ENCODE data around the gene CELF4.

Gene CELF4

GRCh38 chr18:37405772-37406171 is 159.8 kb downstream of the CELF4 start:
- DNase-seq, result no peak

GRCh38 chr18:37405229-37405628 is 160.4 kb downstream of the CELF4 start:
- DNase-seq, result no peak

GRCh38 chr18:37403788-37404187 is 161.8 kb downstream of the CELF4 start:
- DNase-seq, result no peak

GRCh38 chr18:37403100-37403781 is 162.4 kb downstream of the CELF4 start:
- no peak for DNase-seq

GRCh38 chr18:37402735-37403099 is 162.9 kb downstream of the CELF4 start:
- no peak for DNase-seq

GRCh38 chr18:37400802-37401201 is 164.8 kb downstream of the CELF4 start:
- DNase-seq, result no peak

DNA sequence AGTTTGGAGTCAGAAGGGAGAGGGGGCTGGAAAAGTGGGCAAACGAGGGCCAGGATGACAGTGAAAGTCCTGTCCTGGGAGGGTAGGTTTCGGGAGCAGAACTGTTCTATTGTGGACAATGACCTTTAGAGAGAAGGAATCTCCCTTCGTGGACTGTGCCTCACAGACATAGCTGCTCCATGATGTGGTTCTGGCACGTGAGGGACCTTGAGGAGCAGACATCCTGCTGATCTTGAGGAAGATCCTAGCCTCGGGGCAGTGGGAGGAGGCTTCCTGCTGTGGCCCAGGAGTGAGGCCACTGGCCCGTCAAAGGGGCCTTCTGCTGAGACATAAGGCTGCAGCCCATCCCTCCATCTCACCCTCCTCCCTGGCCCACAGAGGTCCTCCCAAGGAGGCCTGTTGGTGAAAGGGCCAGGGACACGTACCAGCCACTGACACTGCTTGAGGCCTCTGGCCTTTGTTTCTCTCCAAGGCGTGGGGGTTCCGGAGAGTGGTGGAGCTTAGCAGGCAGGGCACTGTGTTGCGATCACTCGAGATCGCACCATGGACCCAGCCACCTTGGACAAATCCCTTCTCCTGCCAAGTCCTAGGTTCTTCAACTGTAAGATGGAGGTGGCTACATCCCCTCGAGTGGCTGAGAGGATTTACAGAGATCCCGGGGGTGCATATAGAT is 167.2 kb downstream of the CELF4 start:
- DNase-seq, result no peak

DNA sequence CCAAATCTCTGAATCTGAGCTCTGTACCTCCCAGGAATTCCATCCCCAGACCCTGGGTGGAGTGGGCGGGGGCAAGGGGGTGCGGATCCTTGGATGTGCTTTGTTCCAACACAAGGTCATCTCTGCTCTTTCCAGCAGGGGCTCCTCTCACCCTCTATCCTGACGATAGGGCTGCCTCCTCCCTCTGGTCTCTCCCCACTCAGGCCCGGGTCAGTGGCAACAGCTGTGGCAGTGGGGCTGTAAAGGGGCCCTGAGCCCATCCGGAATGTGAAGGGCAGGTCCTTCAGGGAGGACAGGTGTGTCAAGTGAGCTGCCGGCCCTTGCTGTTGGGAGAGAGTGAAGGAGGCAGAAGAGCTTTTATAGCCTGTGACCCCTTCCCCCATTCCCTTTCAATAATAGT is 167.8 kb downstream of the CELF4 start:
- no peak for DNase-seq

- no peak for DNase-seq
Measured at GRCh38 chr18:37396971-37397720, 168.5 kb downstream of the CELF4 start.

DNA sequence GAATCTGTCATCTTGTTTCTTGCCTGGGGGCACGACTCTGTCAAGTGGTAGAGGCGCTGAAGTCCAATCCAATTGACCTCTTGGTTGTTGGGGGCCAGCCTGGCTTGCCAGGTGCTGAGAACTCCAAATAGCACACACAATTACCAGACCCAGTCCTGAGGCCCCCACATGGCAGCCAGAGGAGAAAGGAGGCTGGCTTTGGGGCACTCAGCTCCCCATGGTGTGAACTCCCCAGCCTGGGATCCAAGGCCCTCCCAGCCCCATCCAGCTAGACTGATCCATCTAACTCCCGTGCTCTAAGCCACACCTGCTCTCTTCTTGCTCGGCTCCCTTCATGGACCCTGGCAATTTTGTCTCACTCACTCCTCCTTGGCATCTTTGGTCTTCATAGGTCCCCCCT is 170.0 kb downstream of the CELF4 start:
- no peak for DNase-seq

GRCh38 chr18:37395138-37395537 is 170.5 kb downstream of the CELF4 start:
- DNase-seq, result no peak

DNA sequence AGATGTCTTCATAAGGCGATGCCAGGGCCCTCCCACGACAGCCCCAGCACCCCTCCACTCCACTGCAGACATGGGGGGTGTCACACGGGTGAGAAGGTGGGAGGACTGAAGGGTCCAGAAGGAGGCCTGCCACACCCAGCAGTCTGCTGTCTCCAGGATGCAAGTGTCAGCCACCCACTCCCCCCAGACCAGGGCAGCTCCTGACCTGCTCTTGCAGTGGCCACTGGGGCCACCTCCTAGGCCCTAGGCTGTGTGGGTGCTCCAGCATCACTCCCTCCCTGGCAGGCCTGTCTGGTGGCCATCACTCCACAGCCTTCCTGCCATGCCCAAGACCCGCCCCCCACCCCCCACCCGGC is 171.0 kb downstream of the CELF4 start:
- DNase-seq, result no peak

GRCh38 chr18:37393945-37394609 is 171.5 kb downstream of the CELF4 start:
- DNase-seq, result no peak

DNA sequence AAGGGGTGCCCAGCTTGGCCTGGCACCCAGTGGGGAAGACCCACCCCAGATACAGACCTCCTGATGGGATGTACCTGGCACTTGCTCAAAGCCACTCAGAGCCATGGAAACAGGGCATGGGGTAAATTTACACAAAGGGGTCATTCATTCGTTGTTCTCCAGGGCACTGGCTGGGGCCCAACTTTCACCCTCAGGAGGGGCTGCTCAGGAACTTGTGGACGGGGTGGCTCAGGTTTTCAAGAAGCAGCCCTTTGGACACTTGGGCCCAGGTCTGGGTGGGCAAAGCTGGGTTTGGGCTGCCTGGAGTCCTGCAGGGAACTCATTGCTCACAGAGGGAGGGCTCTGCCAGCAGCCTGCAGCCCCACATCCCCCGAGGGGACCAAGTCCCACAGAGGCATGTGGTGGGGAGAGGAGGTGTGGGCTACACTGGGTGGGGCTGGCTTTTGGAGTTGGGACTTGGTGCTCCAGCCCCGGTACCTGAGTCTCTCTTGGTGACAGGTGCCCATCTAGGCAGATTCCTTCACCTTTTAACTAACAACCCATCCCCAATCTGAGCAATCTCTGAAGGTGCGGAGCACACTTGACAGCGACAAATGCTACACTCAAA is 172.3 kb downstream of the CELF4 start:
- no peak for DNase-seq

GRCh38 chr18:37392648-37393047 is 172.9 kb downstream of the CELF4 start:
- DNase-seq, result no peak

DNA sequence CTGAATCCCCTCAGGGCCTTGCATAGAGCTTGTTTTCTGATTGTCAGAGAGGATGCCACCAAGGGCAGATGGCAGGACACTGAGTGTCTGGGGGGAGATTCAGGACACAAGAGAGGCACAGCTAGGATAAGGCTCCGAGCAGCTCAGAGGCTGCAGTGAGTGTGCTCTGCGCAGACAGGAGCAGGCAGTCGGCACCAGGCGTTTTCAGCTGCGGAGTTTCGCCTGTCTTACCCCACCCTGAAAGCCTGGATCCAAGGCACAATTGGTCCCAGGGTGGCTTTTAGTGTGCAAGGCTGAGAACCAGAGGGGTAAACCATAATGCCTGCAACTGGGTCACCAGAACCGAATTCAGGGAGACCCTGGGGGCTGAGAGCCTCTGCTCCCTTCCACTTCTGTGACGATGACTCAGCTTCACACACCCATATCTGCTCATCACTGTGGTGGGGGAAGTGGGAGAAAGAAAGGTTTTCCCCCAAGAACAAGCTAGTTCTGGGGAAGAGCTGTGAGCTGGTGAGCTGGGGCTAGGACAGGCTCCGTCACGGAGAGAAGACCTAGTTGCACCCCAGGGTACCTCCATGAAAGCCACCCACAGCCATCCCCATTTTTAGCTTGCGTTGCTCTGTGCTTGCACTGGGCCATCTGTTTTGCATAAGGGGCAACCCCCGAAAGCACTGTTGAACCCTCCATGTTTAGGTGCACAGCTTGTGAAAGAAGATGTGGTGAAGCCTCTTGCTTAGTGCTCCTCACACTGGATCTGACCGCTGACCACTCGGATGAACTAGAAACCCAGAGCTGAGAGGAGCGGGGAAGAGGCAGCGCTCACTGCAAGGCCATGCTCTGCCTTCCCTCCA is 173.7 kb downstream of the CELF4 start:
- no peak for DNase-seq

GRCh38 chr18:37391156-37391555 is 174.4 kb downstream of the CELF4 start:
- DNase-seq, result no peak

GRCh38 chr18:37390687-37391086 is 174.9 kb downstream of the CELF4 start:
- no peak for DNase-seq

DNA sequence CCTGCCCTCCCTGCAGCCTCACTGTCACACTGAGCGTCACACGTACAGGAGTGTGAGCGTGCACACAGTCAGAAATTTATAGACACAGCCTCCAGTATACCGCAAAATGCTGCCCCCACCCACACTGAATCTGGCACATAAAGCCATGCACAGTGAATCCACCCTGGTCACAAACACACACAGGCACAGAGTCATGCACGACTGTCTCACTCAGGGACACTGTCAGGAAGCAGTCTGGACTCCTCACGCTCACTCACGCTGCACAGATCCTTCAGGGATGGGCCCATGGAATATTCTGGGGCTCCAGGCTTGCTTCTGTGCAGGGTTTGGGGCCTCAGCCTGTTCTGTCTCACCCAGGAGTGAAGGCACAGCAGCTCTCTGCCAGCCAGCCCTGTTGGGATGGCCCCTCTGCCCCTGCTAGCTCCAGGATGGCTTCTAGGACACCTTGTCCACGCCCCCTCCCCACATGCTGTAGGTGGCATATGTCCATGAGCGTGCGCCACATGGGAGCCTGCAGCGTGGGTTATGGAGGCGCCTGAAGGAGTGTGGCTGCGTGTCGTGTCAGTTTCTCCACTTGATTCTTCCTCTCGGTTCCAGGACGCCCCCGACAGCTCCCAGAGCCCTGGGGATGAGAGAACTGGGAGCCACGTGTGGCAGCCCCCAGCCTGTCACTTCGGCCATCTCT is 175.8 kb downstream of the CELF4 start:
- no peak for DNase-seq

- no peak for DNase-seq
Measured at GRCh38 chr18:37389041-37389440, 176.6 kb downstream of the CELF4 start.

DNA sequence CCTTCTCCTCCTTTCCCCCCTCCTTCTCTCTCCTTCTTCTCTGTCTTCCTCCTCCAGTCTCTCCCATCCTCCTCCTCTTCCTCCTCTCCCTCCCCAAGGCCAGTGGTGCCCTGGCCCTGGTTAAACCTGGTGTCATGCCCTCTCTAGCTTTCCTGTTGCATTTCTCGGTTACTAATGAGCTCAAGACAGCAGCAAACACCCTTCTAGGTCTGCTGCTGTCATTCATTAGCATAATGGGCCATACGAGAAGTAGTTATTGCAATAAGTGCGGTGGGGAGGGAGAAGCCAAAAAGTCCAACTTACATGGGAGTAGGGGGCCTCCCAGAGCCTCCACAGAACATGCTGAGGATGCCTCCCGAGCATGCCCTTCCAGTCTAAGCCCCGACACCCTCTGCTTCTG is 177.2 kb downstream of the CELF4 start:
- no peak for DNase-seq

Data from stimulated activated naive CD4-positive, alpha-beta T cell (primary cell).